OCI-M2 (cell line): ENCODE data around the gene CNGB1.
"Not testable (repeated sequence)": the region's sequence is repeated elsewhere in the genome, so short reads cannot be mapped to it uniquely, and the experiment has no call there.

Source experiments
- DNase-seq: peaks from one replicate; lab custom pipeline; 2025; ENCODE audit not compliant: unreplicated experiment; lab: John Stamatoyannopoulos, UW

Gene CNGB1

GRCh38 chr16:57938484-57938883 is 32.4 kb downstream of the CNGB1 start:
- DNase-seq, result no peak

GRCh38 chr16:57937861-57938260 is 33.1 kb downstream of the CNGB1 start:
- no peak for DNase-seq

- no peak for DNase-seq
Measured at GRCh38 chr16:57935904-57936303, 35.0 kb downstream of the CNGB1 start.

GRCh38 chr16:57930533-57930932 is 40.4 kb downstream of the CNGB1 start:
- DNase-seq, result no peak

DNA sequence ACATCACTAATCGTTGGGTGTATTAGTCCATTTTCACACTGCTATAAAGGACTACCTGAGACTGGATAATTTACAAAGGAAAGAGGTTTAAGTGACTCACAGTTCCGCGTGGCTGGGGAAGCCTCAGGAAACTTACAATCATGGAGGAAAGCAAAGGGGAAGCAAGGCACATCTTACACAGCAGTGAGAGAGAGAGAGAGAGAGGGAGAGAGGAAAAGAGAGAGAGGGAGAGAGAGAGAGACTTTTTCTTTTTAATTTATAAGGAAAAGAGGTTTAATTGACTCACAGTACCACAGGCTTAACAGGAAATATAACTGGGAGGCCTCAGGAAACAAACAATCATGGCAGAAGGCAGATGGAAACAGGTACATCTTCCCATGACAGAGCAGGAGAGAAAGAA is 41.7 kb downstream of the CNGB1 start:
- DNase-seq, result no peak

DNA sequence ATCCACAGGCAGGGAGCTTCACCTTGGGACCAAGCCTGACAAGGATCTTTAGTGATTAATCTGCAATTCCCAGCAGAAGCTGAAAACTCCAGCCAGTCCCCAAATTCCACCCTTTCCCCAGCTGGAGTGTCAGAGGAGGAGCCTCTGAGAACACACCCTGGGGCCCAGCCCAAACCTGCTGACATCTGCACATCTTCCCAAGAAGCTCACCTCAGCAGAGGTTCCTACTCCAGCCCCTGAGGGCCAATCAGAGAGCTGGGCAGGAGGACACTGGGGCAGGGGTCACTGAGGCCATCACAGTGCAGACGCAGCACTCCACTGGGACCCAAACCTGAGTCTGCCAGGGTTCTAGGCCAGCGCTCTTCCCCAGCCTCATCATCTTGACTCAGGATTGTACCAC is 44.9 kb downstream of the CNGB1 start:
- no peak for DNase-seq

DNA sequence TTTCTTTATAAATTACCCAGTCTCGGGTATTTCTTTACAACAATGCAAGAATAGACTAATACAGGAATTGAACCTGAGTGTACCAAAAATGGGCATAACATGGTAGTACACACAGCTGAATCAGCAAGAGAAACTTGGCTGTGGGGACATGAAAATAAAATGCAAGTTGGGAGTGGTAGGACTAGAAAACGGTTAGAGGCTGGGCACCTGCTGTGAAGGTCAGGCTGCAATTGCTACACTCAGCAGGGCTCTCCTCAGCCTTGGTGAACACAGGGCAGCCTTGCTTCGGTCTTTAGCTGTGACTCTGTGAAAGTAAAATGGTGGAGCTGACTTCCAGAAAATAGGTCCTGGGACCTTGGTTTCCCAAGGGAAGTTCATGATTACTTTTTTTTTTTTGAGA is 45.6 kb downstream of the CNGB1 start:
- no peak for DNase-seq

- no peak for DNase-seq
Measured at GRCh38 chr16:57924514-57924913, 46.4 kb downstream of the CNGB1 start.

GRCh38 chr16:57923841-57924240 is 47.1 kb downstream of the CNGB1 start:
- DNase-seq, result no peak

DNA sequence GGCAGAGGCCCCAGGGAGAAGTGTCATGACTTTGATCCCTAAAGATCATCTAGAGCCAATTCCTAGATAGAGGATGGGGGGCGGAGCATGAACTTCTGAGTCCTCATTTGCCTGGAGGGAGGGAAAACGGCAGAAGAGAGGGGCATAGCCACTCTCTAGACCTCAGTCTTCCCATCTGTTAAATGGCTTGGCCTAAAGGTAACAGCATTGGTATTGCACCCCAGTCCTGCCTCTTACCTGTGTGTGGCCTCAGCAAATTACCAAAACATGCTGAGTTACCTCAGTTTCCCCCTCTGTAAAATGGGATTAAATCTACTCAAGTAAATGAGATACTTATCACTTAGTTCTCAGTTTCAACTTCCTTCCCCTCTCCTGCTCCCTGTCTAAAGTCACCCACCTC is 47.5 kb downstream of the CNGB1 start:
- DNase-seq, result no peak

GRCh38 chr16:57920880-57921229 is 50.1 kb downstream of the CNGB1 start:
- DNase-seq, result no peak

- DNase-seq, result no peak
Measured at GRCh38 chr16:57920215-57920879, 50.6 kb downstream of the CNGB1 start.

GRCh38 chr16:57918994-57919393 is 51.9 kb downstream of the CNGB1 start:
- no peak for DNase-seq

- no peak for DNase-seq
Measured at GRCh38 chr16:57918444-57918843, 52.5 kb downstream of the CNGB1 start.

- DNase-seq, result not testable (repeated sequence)
Measured at GRCh38 chr16:57917929-57918328, 53.0 kb downstream of the CNGB1 start.

- not testable (repeated sequence) for DNase-seq
Measured at GRCh38 chr16:57917489-57917888, 53.4 kb downstream of the CNGB1 start.

- no peak for DNase-seq
Measured at GRCh38 chr16:57916735-57917438, 54.0 kb downstream of the CNGB1 start.

- no peak for DNase-seq
Measured at GRCh38 chr16:57915811-57916488, 55.0 kb downstream of the CNGB1 start.

GRCh38 chr16:57915267-57915666 is 55.7 kb downstream of the CNGB1 start:
- no peak for DNase-seq

DNA sequence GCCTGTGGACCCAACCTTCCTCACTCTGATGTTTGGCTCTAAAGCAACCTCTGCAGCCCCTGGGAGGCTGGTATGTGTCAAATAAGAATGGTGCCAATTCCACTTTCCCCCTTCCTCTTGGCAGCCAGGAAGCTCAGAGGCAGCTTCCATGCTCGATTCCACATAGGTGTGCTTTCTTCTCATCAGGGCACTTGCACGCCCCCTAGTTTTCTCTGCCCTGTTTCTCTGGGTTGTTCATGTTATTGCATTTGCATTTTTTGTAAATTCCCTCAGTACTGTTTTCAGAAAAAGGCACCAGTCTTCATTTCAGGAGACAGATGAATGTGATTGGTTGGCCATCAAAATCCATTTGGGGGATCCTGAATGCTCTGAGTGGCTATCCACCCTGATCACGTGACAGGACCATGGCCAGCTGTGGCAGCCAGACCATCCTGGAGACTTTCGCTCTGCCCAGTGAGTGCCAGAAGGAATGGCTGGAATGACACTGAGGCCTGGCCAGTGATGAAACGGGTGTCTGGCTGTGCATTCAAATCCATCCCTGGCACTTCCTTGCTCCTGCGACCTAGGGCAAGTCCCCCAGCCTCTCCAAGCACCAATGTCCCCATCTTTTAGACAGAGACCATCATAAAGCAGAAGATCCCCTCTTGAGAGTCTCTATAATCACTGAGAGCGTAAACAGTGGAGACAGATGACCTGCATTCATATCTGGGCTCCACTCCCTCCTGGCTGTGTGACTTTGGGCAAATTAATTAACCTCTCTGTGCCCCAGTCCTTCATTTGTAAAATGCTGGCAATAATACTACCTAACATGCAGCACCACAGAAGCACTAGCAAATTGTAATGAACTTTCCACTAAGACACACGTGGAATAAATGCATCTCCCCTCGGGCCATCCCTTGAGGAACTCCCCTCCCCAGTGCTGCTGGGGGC is 56.4 kb downstream of the CNGB1 start:
- no peak for DNase-seq

DNA sequence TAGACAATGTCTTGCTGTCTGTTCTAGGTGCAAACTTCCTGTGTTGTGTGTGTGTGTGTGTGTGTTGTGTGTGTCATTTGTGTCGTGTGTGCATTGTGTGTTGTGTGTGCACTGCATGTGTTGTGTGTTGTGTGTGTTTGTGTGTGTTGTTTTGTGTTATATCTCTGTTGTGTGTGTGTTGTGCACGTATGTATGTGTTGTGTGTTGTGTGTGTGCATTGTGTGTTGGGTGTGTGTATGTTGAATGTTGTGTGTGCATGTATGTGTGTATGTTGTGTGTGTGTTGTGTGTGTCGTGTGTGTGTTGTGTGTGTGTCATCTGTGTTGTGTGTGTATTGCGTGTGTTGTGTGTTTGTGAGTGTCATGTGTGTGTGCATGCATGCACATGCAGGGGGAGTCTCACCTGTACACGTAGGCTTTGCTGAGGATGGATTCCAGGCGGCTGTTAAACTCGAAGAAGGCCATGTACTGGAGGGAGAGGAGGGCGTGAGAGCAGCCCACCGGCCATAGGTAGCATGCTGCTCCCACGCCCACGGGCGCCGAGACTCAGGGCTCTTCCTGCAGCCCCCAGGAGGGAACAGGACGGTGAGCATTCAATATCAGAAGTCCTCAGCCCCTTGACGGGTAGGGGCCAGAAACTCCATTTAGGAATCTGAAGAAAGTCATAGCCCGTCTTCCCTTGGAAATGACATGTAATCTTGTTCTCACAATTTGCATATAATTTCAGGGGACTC is 58.2 kb downstream of the CNGB1 start:
- no peak for DNase-seq
